ENCODE data around the gene CEP162.
"Not testable (repeated sequence)": the region's sequence is repeated elsewhere in the genome, so short reads cannot be mapped to it uniquely, and the experiment has no call there.

CEP162 gene

GRCh38 chr6:84227434-84228197, at the start of gene CEP162:
CEP162 (minus strand) TSS chr6:84227643; CDS start chr6:84226393, 1,250 bp downstream.
- DNase-seq = peak; percentile 71 to 100 (median 92)

- no peak for DNase-seq
These were observed 47.4 kb upstream of the CEP162 start for GRCh38 chr6:84274856-84275255.

- DNase-seq = peak in 1 of 51 donors; percentile 0
These were observed 45.8 kb upstream of the CEP162 start for GRCh38 chr6:84273048-84273809.

- DNase-seq = no peak
These were observed 44.9 kb upstream of the CEP162 start for GRCh38 chr6:84272298-84272697.

- no peak for DNase-seq
These were observed 43.7 kb upstream of the CEP162 start for GRCh38 chr6:84271061-84271716.

GRCh38 chr6:84269947-84270733, 42.7 kb upstream of the CEP162 start:
- no peak for DNase-seq

- DNase-seq = no peak
These were observed 41.3 kb upstream of the CEP162 start for GRCh38 chr6:84268781-84269180.

- no peak for DNase-seq
These were observed 36.1 kb upstream of the CEP162 start for GRCh38 chr6:84263557-84263956.

- no peak for DNase-seq
These were observed 33.5 kb upstream of the CEP162 start for GRCh38 chr6:84260926-84261325.

- no peak for DNase-seq
These were observed 32.8 kb upstream of the CEP162 start for GRCh38 chr6:84260196-84260595.

GRCh38 chr6:84258866-84259265, 31.4 kb upstream of the CEP162 start:
- peak in 1 of 51 donors; percentile 10 for DNase-seq

GRCh38 chr6:84258268-84258667, 30.8 kb upstream of the CEP162 start:
- DNase-seq = no peak

GRCh38 chr6:84255641-84256040, 28.2 kb upstream of the CEP162 start:
- no peak for DNase-seq

- DNase-seq = no peak
These were observed 25.9 kb upstream of the CEP162 start for GRCh38 chr6:84253380-84253779.

GRCh38 chr6:84251891-84252539, 24.6 kb upstream of the CEP162 start:
- DNase-seq = no peak

- DNase-seq = no peak
These were observed 22.3 kb upstream of the CEP162 start for GRCh38 chr6:84249724-84250123.

GRCh38 chr6:84244416-84245081, 17.1 kb upstream of the CEP162 start:
- not testable (repeated sequence) for DNase-seq

GRCh38 chr6:84243240-84243639, 15.8 kb upstream of the CEP162 start:
- no peak for DNase-seq

- DNase-seq = no peak
These were observed 14.8 kb upstream of the CEP162 start for GRCh38 chr6:84242265-84242664.

- DNase-seq = no peak
These were observed 728 bp upstream of the CEP162 start for GRCh38 chr6:84228198-84228543.

Measured in hypothalamus (tissue), 51 donors.